C1 segment of cervical spinal cord (tissue), 14 donors: Measurements from ENCODE around the gene PXMP2.

ENCODE experiments used
- DNase-seq, 14 donors: peaks; one replicate each; lab custom pipeline; 2025; lab: John Stamatoyannopoulos, UW

Gene PXMP2

GRCh38 chr12:132660052-132660451, 27.3 kb upstream of the PXMP2 start:
- no peak for DNase-seq

GRCh38 chr12:132660996-132661395, 26.4 kb upstream of the PXMP2 start:
- no peak for DNase-seq

GRCh38 chr12:132661972-132662371, 25.4 kb upstream of the PXMP2 start:
- DNase-seq, result no peak

- no peak for DNase-seq
Observed at GRCh38 chr12:132662901-132663755, 24.3 kb upstream of the PXMP2 start.

GRCh38 chr12:132664206-132665148, 22.9 kb upstream of the PXMP2 start:
- DNase-seq, result no peak

- DNase-seq, result no peak
Observed at GRCh38 chr12:132665149-132665491, 22.3 kb upstream of the PXMP2 start.

- no peak for DNase-seq
Observed at GRCh38 chr12:132665794-132666193, 21.6 kb upstream of the PXMP2 start.

GRCh38 chr12:132668191-132669088, 18.9 kb upstream of the PXMP2 start:
- no peak for DNase-seq

GRCh38 chr12:132669166-132669879, 18.1 kb upstream of the PXMP2 start:
- no peak for DNase-seq

GRCh38 chr12:132672116-132672515, 15.3 kb upstream of the PXMP2 start:
- no peak for DNase-seq

GRCh38 chr12:132672678-132673077, 14.7 kb upstream of the PXMP2 start:
- no peak for DNase-seq

GRCh38 chr12:132673288-132674179, 13.9 kb upstream of the PXMP2 start:
- no peak for DNase-seq

GRCh38 chr12:132674561-132674960, 12.8 kb upstream of the PXMP2 start:
- DNase-seq, result no peak

GRCh38 chr12:132675757-132676432, 11.5 kb upstream of the PXMP2 start:
- no peak for DNase-seq

- DNase-seq, result no peak
Observed at GRCh38 chr12:132677492-132677891, 9.9 kb upstream of the PXMP2 start.

GRCh38 chr12:132685400-132685799, 2.0 kb upstream of the PXMP2 start:
- DNase-seq, result no peak

GRCh38 chr12:132686825-132687210, 569 bp upstream of the PXMP2 start:
- DNase-seq, result peak in 1 of 14 donors; percentile 28

- DNase-seq, result no peak
Observed at GRCh38 chr12:132689227-132689626, 1.8 kb downstream of the PXMP2 start.

GRCh38 chr12:132690112-132690511, 2.7 kb downstream of the PXMP2 start:
- DNase-seq, result no peak
